HepG2 (cell line): Measurements from ENCODE around the gene PAX4. TPM values are rescaled to one million over a fixed set of nuclear protein-coding genes. Genes with fewer than 3 reads are reported as not detected.

Experiments used
- FOXA1 ChIP-seq, 2 experiments: fragments of 450-650 bp in 1 of 2; sonication (generic) in 1 of 2; formaldehyde crosslinking in 1 of 2; IDR thresholded peaks; 2 replicates each; pipeline versions ENCODE4 v1.4.0 to v1.6.1; 2016 to 2020; ENCODE audit warnings: missing genetic modification reagents in 1 of 2
- GABPB1 ChIP-seq: IDR thresholded peaks from 2 replicates; pipeline ENCODE4 v1.6.1; 2016; ENCODE audit warnings: mild to moderate bottlenecking, missing genetic modification reagents, moderate library complexity, missing compliant biosample characterization
- HNRNPLL ChIP-seq: fragments of 200-400 bp; formaldehyde crosslinking; IDR thresholded peaks from 2 replicates; pipeline ENCODE4 v1.6.1; 2017; ENCODE audit warnings: mild to moderate bottlenecking, low read depth, low read length; ENCODE audit not compliant: poor library complexity, severe bottlenecking
- JUND ChIP-seq: sonication (generic); formaldehyde crosslinking; IDR thresholded peaks from 2 replicates; pipeline ENCODE4 v1.8.0; 2022; ENCODE audit warnings: mild to moderate bottlenecking, missing genetic modification reagents
- KIAA2018 ChIP-seq: sonication (generic); formaldehyde crosslinking; IDR thresholded peaks from 2 replicates; pipeline ENCODE4 v1.5.0; 2020; ENCODE audit warnings: mild to moderate bottlenecking, missing genetic modification reagents, borderline replicate concordance
- KLF15 ChIP-seq: sonication (generic); formaldehyde crosslinking; IDR thresholded peaks from 2 replicates; pipeline ENCODE4 v1.8.1; 2023; ENCODE audit warnings: borderline replicate concordance, mild to moderate bottlenecking, inconsistent platforms, missing genetic modification reagents, mixed read lengths
- SKI ChIP-seq: fragments of 450-650 bp; IDR thresholded peaks from one replicate; pipeline ENCODE4 v1.6.1; 2018; ENCODE audit warnings: mild to moderate bottlenecking; ENCODE audit not compliant: partially characterized antibody
- SNAPC2 ChIP-seq: sonication (generic); formaldehyde crosslinking; IDR thresholded peaks from 2 replicates; pipeline ENCODE4 v1.8.1; 2022; ENCODE audit warnings: mild to moderate bottlenecking, missing genetic modification reagents
- THAP8 ChIP-seq: sonication (generic); formaldehyde crosslinking; IDR thresholded peaks from 2 replicates; pipeline ENCODE4 v1.5.1; 2020; ENCODE audit warnings: missing genetic modification reagents, mild to moderate bottlenecking, borderline replicate concordance
- ZFY ChIP-seq: sonication (generic); formaldehyde crosslinking; IDR thresholded peaks from 2 replicates; pipeline ENCODE4 v1.4.0; 2020; ENCODE audit warnings: missing genetic modification reagents
- ZKSCAN8 ChIP-seq: IDR thresholded peaks from 2 replicates; pipeline ENCODE4 v1.6.1; 2016; ENCODE audit warnings: borderline replicate concordance, missing genetic modification reagents, missing compliant biosample characterization
- ZNF142 ChIP-seq: sonication (generic); formaldehyde crosslinking; IDR thresholded peaks from 2 replicates; pipeline ENCODE4 v1.4.0; 2020; ENCODE audit warnings: missing genetic modification reagents
- ZNF619 ChIP-seq: sonication (generic); formaldehyde crosslinking; IDR thresholded peaks from 2 replicates; pipeline ENCODE4 v1.4.0; 2020; ENCODE audit warnings: mild to moderate bottlenecking, missing genetic modification reagents
- polyA plus RNA-seq, 8 experiments: library from polyadenylated mRNA; depleted of rRNA in 3 of 8; stranded (reverse) in 7 of 8; unstranded in 1 of 8; fragments of >200 nt; fragmentation: Illumina TruSeq in 4 of 8; extraction: Trizol in 4 of 8; gene quantifications; 2 replicates each; pipeline versions ENCODE4 v1.2.1 to v1.2.3, GENCODE V29; 2011 to 2016; ENCODE audit warnings: low read depth in 4 of 8, missing spikeins in 1 of 8, mixed read lengths in 1 of 8; ENCODE audit not compliant: insufficient read depth in 1 of 8
- total RNA-seq, 5 experiments: library from RNA; depleted of rRNA; stranded (reverse); fragments of >200 nt; fragmentation: Illumina TruSeq; extraction: Trizol; gene quantifications; 2 replicates each; pipeline ENCODE4 v1.2.3, GENCODE V29; 2016; ENCODE audit warnings: low read depth in 1 of 5

Gene PAX4
- total and polyA plus RNA-seq, 2 of the 13 experiments (the other 11 are each of a cell fraction or from before 2014, with no cell fraction given) = not detected

- peak; percentile 89; the same call in 1 of the 2 replicates for TF ChIP-seq THAP8 (CRISPR knock-in tag)
- TF ChIP-seq GABPB1 (CRISPR knock-in tag) = peak; percentile 97
- no peak; the same call in 1 of the 2 replicates for TF ChIP-seq KLF15 (CRISPR knock-in tag)
- TF ChIP-seq SKI = no peak
- peak; percentile 87 for TF ChIP-seq HNRNPLL
- TF ChIP-seq ZNF142 (CRISPR knock-in tag) = 0 out of 2 replicates have a peak, but pooled peaks have one; percentile 32
- no peak for TF ChIP-seq ZKSCAN8 (CRISPR knock-in tag)
- TF ChIP-seq FOXA1 (IDR thresholded peaks at IDR 0.05) = no peak
- no peak for TF ChIP-seq FOXA1 (CRISPR knock-in tag; IDR thresholded peaks at IDR 0.05)
- TF ChIP-seq JUND (CRISPR knock-in tag) = no peak
- no peak; the same call in 1 of the 2 replicates for TF ChIP-seq ZNF619 (CRISPR knock-in tag)
- TF ChIP-seq SNAPC2 (CRISPR knock-in tag) = 0 out of 2 replicates have a peak, but pooled peaks have one; percentile 1
- TF ChIP-seq ZFY (CRISPR knock-in tag) = peak; percentile 79
- TF ChIP-seq KIAA2018 (CRISPR knock-in tag) = no peak
These were observed 33.8 kb upstream of the PAX4 start, which contains the start of gene SND1 (continued) for GRCh38 chr7:127651556-127652332.
